GM21786 (cell line): ENCODE data around the gene ZNF865.

ENCODE experiments used
- ATAC-seq: cut with Tn5 transposase; IDR thresholded peaks from one replicate; pipeline ENCODE4 v1.9.1; 2021; ENCODE audit not compliant: unreplicated experiment

ZNF865 gene

DNA sequence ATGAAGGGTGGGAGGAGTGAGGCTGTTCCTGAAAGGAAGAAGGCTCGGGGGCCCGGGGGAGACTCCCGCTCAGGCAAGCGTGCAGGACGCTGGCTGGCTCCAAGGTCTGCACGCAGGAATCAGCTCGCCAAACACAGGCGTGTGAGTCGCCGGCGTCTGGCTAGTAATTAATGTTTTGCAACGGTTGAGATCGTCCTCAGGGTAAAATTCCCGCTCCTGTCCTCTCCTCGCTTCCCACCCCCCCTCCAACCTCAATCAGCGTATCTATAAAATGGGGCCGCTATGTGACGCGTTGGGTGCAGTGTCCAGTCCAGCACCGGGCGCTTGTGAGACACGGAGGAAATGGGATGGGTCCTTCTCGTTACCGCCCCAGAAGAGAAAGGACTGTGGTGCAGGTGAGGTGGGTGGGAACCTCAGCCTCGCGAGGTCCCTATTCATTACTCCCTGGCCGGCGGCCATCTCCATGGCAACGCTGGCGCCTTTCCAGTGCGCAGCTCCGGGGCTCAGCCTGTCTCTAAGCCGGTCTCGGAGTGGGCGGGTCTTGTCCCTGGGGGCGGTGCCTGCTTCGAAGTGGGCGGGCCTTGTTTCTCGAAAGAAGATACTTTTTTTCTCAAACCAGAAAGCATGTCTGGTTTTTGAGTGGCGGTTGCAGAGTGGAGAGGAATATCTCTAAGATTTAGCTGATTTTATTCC, 18.3 kb upstream of the ZNF865 start:
- peak; percentile 80 for ATAC-seq

DNA sequence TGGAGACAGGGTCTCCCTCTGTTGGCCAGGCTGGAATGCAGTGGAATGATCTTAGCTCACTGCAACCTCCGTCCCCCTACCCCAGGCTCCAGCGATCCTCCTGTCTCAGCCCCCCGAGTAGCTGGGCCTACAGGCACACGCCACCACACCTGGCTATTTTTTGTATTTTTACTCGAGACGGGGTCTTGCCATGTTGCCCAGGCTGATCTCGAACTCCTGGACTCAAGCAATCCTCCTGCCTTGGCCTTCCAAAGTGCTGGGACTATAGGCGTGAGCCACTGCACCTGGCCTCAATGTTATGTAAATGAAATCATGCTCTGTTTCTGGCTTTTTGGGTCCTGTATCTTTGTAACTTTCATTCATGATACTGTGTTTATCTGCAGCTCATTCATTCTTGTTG, 16.7 kb upstream of the ZNF865 start:
- no peak for ATAC-seq

DNA sequence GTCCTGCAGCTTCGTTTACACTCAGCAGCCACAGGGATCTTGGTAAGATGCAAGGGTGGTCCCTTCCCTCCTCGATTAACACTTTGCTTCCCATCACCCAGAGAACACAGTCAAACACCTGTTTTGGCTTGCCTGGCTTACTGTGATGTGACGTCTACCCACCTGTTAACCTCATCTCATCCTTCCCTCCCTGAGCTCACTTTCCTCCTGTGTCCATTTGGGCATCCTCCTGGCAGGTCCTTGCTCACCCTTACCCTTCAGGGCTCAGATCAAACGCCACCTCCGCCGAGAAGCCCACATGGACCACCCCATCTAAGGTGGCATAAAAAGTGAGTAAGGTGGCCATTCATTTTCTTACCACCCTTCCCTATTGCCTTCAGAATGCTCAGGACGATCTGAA, 15.3 kb upstream of the ZNF865 start:
- ATAC-seq: no peak

DNA sequence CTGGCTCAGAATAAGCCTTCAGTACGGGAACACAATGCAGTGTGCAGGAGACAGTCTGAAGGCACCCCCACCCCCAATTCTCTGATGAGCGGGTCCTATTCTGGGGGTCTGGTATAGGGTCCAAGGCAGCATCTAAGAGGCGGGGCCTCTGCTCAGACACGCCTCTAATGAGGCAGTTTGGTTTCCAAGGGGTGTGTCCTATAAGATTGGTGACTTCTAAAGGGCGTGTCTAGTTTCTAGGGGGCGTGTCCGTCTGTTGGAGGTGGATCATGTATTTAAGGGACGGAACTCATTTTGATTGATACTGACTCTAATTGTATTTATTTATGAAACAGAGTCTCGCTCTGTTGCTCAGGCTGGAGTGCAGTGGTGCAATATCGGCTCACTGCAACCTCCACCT, 14.8 kb upstream of the ZNF865 start:
- no peak for ATAC-seq

DNA sequence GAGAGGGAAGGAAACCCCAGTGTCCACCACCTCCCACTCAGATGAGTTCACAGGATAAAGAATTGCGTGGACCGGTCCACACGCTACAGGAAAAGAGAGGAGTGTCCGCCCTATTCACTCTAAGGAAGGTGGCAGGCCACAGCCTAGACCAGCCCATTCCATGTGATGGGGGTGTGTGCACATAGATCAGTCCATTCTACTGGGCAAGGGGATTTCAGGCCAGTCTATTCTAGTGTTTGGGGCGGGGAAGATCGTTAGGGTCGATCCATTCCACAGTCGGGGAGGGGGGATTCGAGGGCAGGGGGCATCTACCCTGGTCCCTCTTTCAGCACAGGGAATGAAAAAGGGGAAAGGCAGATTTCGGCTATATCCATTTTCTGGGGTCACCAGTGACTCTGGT, 13.9 kb upstream of the ZNF865 start:
- ATAC-seq: no peak

DNA sequence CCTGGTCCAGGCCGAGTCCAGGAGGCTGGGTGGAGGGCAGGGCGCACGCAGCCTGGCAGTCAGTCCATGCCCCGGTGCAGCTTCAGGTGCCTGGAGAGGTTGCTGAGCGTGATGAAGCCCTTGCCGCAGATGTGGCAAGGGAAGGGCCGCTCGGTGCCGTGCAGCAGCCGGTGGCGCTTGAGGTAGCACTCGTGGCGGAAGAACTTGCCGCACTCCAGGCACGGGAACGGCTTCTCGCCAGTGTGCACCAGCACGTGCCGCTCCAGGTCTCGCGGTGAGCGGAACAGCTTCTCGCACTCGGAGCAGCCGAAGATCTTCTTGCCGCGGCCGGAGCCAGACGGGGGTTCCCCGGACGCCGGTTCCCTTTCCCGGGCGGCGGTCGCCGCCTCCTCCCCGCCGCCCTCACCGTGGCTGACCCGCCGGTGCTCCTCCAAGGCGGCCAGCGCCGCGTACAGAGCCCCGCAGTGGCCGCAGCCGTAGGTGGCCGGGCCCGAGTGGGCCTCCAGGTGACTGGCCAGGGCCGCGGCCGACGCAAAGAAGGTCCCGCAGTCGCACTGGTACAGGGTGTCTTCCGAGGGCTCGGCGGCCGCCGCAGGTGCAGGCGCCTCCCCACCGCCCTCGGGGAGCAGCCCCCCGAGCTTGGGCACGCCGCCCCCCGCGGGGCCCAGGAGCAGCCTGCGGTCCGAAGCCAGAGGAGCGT, 12.9 kb upstream of the ZNF865 start:
- ATAC-seq: no peak

DNA sequence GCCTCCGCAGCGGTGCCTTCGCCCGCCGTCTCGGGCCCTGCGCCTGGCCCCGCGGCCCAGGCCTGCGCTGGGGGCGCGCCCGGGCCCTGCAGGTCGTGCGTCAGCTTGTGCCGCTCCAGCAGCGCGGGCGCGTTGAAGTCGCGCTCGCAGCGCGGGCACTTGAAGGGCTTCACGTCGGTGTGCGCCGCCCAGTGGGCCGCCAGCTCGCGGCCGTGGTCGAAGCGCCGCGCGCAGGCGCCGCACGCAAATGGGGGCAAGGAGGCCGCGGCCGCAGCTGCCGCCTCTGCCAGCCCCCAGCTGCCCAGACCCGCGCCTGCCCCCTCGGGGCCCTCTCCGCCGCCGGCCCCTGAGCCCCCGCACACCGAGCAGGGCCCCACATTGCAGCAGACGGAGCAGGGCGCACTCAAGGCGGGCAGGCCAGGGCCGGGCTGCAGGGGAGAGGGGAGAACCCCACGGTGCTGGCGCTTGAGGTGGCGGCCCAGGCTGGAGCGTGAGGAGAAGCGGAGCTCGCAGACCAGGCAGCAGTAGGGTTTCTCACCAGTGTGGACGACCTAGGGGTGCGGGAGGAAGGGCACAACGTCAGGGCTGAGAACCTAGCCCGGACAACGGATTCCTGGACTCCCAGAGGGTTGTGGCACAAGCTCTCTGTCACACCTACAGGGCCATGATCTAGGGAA, 12.2 kb upstream of the ZNF865 start:
- ATAC-seq: no peak

DNA sequence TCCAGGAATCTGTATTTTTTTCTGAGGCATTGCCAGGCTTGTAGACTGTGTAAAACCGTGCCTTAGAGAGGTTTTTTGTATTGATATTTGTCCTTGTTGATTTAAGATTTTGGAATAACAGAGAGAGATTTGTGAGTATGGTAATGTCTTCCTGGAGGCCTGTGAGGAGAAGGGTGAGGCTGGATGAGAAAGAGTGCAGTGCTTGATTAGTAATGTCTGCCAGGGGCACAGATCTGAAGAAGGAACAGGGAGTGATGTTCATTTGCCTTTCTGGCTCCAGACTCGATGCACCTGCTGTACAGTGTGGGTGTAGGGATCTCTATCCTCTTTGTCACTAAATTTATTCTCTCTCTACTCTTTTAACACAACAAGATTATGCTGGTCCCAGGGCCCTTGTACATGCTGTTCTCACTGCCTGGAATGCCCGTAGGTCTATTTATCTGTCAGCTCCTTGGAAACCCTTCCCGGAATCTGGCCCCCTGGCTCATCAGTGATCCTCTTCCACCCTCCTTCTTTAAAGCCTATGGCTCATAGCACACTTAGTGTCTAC, 10.4 kb upstream of the ZNF865 start:
- ATAC-seq: no peak

DNA sequence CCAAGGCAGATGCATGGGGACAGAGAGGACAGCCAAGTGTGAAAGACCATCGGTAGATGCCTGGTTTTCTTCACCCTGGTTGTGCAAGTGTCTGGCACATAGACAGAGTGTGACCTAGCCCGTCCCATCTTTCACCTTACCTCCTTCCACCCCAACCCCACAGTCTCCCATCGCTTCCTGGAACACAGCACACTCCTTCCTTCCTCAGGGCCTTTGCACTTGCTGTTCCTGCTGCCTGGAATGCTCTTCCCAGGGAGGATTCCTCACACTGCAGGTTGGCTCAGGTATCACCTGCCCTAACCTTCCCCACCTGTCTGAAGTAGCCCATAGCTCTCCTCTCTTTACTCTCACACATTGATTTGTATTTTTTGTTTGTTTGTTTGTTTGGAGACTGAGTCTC, 9.1 kb upstream of the ZNF865 start:
- ATAC-seq: no peak

DNA sequence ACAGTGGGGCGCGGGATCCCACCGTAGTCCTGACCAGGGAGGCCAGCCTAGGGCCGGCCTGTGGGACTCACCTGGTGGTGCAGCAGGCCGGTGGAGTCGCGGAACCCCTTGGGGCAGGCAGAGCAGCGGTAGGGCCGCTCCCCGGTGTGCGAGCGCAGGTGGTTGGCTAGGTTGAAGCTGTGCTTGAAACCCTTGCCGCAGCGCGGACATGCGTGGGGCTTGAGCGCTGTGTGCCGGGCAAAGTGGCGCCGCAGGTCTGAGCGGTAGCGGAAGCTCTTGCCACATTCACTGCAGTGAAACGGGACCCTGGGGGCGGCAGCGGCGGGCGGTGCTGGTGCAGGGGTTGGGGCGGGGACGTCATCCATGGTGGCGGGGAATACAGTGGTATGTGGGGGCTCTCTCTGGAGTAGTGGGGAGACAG, 7.9 kb upstream of the ZNF865 start:
- no peak for ATAC-seq

DNA sequence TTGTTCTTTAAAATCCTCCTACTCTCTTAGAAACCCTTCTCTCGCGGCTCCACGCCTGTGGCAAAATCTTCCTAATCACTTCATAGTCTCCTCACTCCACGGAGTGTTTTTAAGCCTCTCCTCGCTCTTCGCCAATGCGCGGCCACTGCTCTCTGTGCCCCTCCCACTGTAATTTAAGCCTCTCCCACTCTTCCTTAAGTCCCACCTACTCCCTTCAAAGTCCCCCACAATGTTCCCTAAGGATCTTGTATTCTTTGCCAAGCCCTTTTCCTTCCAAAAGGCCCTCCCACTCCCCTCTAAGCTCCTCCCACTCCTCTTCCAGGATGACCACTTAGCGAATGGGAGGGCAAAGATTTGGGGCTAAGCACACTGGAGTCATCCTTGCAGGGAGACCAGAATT, 7.4 kb upstream of the ZNF865 start:
- no peak for ATAC-seq

DNA sequence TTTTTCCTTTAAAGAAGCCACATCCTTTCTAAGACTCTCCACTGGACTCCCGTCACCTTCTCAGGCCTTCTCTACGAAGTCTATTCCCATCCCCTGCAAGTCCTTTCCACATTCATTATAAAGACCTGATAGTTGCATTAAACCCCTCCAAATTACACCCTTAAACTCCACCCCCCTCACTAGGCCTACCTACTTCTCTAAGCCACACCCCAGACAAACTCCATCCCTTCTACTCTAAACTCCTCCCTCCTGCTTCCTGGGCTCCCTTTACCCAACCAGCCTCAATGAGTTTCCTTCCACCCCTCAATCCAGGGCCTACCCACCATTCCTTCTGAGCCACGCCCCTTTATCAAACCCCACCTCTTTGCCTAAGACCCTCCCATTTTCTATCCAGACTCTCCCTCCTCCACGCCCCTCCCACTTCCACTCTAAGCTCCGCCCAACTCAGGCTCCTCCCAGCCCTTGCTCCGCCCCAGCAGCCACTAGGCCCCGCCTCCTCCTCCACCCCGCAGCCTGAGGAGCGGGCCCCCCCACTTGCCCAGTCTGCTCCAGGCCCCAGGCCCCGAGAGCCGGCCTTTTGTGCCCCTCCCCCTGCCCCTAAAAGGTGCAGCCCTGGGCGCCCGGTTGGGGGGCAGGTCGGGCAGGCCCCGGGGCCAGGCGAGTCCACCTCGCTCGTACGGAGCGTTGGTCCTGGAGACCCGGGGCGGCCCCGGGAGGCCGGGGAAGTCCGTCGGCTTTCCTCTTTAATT, 6.6 kb upstream of the ZNF865 start:
- peak; percentile 51 for ATAC-seq

DNA sequence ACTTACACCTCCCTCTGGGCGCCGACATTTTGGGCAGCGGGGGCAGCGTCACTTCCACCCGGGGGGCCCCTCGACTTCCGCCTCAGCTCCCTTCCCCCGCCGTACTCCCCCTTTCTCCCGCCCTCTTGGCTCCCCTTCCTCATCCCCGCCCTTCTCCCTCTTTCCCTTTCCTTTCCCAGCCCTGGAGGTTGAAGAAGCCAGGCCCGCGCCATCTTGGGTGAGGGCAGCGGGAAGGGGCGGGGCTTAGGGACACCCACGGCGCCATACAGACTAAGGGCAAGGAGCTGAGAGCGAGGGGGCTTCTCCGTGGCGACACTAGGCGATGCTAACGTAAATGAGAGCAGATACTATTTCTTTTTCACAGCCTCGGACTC, 6.0 kb upstream of the ZNF865 start, which contains the start of gene FIZ1:
FIZ1 (minus strand) TSS at position 50 of the 374 bp plus-strand sequence. CDS start 1,652 bp downstream, outside the sequence.
- ATAC-seq: peak; percentile 53

DNA sequence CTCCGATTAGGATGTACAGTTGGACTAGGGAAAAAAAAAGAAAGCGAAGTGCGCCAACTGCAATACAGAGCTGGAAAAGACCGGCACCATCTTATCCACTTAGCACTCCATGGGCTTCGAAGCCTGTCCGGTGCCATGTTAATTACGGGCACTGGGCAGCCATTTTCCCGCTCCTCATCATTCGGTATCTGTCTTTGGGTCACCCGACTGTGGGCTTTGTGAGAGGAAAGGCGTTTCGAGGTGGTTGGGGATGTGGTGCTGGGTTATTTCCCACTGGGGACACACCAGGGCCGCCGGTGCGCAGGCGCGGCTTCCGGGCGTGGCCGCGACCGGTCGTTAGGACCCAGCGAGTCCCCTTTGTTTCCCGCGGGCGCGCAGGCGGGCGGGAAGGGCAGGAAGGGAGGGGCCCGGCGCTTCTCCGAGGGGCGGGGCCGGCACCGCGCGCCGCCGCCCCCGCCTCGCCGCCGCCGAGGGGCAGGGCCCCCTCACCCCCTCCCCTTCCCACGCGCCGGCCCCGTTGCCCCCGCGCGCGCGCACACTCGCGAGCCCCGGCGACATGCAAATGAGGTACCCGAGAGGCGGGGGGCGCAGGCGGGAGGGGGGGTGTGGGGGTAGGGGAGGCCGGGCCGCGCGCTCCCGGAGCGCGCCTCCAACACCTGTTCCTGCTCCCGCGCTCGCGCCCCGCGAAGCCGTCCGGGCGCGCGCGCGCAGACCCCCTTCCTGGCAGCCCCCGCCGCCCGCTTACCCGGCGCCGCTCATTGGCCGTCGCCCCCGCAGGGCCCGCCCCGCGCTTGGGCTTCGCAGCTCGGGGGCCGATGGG, 5.4 kb upstream of the ZNF865 start, which contains the start of gene ZNF524:
ZNF524 (plus strand) TSS at position 447 of the 820 bp plus-strand sequence. CDS start 1,825 bp downstream, outside the sequence.
- peak; percentile 33 for ATAC-seq

DNA sequence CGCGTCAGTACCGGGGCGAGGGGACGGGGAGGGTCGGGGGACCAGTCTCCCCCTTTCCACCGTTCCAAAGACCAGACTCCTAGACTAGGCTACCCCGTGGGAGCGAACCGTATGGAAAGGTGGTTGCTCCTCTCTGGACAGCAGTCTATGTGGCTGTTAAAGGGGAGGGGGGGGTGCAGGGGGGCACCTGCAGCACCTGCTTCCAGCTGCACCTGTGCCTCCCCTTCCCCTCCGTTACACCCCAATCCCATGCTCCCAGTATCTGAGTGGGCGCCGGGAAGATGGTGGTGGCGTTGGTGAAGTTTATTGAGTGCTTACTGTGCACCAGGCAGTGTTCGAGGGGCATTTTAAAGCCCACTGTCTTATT, 4.8 kb upstream of the ZNF865 start:
- ATAC-seq: no peak

DNA sequence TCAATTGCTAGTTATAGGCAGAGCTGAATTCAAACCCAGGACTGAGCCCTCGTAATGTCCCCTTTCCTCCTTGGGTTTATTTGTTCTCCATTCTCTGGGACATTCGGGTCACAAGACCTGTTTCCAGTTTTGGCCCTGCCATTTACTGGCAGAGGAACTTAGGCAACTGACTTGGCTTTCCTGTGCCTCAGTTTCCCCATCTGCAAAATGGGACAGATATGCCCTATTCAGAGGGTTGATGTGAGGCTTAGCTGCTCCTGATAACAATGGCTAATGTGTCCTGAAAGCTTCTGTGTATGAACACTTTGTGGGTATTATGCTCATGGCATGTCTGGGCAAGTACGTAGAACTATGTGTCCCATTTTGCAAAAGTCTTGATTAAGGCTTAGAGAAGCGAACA, 4.4 kb upstream of the ZNF865 start:
- ATAC-seq: no peak

DNA sequence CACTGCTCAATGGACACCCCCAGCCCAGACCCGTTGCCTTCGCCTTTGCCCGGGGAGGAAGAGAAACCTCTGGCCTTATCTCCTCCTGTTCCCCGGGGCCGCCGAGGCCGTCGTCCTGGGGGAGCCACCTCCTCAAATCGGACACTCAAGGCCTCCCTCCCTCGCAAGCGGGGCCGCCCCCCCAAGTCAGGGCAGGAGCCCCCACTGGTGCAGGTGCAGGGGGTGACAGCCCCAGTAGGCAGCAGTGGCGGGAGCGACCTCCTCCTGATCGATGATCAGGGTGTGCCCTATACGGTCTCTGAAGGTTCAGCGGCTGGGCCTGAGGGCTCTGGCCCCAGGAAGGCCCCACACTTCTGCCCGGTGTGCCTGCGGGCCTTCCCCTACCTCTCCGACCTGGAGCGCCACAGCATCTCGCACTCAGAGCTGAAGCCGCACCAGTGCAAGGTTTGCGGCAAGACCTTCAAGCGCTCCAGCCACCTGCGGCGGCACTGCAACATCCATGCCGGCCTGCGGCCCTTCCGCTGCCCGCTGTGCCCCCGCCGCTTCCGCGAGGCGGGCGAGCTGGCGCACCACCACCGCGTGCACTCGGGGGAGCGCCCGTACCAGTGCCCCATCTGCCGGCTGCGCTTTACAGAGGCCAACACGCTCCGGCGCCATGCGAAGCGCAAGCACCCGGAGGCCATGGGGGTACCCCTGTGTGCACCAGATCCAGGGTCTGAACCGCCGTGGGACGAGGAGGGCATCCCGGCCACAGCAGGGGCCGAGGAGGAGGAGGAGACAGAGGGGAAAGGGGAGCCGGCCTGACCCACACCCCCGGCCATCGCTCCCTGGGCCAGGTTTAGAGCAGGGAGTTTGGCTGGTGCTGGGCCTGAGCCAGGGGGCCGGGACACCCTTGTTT, 3.1 kb upstream of the ZNF865 start:
- ATAC-seq: no peak

DNA sequence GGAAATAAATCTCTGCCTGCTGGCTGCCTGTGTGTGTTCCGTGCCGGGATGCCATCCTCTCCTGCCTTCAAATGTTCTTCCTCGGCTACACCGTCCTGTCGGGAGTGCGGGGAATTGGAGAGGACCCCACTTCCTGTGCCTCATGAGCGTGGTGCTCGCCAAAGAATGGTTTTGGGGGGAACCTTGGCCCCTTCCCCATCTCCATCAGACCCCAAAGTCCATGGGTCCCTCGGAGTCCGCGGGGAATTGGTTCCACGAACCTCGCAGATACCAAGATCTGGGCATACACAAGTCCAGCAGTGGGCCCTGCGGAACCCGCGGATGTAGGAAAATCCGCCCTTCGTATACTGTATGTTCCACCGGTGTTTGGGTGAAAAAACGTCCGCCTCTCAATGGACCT, 2.3 kb upstream of the ZNF865 start:
- no peak for ATAC-seq

DNA sequence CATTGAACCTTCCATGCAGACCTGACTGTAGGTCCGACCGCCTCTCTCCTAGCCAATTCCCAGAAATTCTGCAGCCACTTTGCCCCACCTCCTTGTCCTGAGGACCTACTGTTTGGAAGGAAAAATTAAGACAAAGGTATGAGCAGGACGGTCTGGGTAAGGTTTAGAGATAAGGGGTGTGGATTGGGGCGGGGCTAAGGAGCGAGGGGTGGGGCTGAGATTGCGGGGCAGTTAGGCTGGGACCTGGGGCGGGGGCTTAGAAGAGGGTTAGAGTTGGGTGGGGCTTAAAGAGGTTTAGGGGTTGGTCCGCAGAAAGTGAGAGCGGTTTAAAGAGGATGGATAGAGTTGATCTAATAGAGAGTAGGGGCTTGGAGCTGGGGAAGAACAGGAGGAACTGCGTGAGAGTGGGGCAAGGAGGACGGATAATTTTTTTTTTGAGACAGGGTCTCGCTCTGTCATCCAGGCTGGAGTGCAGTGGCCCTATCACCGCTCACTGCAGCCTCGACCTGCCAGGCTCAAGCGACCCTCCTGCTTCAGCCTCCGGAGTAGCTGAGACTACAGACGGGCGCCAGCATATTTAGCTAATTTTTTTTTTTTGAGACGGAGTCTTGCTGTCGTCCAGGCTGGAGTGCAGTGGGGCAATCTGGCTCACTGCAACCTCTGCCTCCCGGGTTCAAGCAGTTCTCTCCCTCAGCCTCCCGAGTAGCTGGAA, 1.7 kb upstream of the ZNF865 start:
- ATAC-seq: no peak
